Stimulated activated CD4-positive, alpha-beta T cell treated with anti-CD3 and anti-CD28 coated beads, TNF-alpha, amount 100 ng/mL, for 48 hours (primary cell): ENCODE data around the gene PHF5A.

Experiments used
- DNase-seq, 3 donors: peaks; one replicate each; pipeline ENCODE4 v3.0.0-alpha.2; 2020; ENCODE audit warnings: low read depth in 3 of 3

The PHF5A gene

DNA sequence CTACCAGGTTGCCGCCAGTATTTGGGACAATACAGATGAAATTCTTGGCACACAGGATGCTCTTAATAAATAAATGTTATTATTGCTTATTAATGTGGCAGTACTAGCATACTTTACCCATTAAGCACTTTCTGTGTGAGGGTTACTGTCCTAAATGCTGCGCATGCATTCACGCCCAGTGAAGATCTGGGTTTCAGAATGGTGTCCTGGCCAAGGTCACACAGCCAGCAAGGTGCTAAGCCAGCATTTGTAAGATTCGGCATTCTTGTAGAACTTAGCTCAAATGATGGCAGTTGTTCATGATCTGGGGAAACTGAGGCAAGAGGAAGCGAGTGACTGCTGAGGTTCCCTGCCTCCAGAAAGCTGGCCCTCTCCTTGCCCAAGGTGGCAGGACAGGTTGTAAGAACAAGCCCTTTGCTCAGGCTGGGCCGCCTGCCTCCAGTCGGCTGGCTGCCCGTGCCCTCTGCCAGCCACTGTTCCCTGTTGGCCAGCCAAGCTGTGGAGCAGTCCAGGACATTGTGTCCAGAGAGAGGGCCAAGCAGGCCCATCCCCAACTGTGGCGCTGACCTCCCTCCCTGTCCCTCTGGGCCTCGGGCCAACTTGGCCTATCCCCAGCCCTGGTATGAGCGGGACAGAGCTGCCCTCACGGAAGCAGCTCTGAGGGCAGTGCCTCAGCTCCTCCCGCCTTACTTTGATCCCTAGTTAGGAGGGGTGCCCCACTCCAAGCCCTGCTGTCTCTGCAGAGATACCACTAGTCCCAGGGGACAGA, 50.7 kb downstream of the PHF5A start:
- no peak for DNase-seq

DNA sequence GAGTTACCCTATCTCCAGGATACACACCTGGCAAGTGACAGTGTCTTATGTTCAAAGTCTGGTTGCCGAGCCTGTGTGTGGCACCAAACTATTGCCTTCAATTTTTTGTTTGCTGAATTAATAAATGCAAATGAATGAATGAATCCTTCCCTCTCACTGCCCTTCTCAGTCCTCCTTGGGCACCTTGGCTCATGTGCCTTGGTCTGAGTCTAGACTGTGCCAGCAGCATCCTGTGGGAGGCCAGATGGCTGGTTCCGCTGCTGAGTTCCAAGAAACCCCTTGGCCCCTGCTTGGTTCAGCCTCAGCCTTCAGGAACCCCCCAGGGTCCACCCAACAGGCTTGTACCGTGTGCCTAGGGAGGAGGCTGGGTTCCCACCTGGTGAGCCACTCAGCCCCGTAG, 52.9 kb downstream of the PHF5A start:
- DNase-seq = no peak

DNA sequence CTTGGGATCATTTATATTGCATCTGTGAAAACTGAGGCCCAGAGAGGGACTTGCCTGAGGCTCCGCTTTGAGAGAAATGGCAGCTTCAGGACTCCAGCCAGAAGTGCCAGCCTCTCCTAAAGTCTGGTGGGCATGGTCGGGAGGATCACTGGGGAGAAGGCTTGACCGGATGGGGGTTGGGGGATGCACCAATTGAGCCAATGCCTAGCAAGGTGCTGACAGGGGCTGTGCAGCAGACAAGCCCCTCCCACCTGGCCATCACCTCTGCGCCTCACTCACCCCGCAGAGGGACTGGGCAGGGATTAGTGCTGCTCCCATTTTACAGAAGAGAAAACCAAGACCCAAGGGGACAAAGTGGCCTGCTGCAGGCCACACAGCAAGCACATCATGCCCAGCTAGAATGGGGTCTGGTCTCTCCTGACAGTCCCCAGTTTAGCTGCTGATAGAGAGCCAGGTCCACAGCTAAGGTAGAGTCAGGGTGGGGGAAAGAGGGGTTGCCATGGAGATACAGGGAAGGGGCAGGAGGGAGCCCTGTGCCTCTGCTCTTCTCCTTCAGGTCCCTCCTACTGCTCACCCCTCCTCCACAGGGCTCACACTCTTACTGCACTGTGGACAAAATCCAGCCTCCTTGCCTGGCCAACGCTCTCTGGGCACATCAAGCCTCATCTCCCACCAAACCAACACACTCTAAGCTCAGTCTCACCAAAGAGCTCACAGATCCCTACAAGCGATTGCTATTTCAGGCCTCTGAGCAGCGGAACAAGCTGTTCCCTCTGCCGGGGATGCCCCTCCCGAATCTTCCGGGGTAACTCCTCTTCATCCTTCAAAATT, 57.3 kb downstream of the PHF5A start:
- no peak for DNase-seq

DNA sequence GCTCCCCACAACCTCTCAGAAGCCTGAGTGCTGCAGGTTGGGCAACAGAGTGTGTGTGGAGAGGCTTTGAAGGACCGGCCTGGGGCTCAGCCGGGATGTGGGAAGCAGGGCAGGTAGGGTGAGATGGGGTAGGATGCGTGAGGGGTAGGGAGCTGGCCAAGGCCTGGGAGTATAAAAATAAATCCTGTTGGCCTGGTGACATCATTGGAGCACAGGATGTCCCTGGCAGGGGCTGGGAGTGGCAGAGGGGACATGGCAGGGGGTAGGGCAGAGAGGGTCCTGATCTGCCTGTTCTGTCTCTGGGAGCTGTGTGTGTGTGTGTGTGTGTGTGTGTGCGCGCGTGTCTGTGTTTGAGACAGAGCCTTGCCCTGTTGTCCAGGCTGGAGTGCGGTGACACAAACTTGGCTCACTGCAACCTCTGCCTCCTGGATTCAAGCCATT, 58.2 kb downstream of the PHF5A start:
- no peak for DNase-seq
